ENCODE results near the gene RPL11.
"Not testable (repeated sequence)": the region's sequence is repeated elsewhere in the genome, so short reads cannot be mapped to it uniquely, and the experiment has no call there.

Gene RPL11

GRCh38 chr1:23691499-23692307, at the start of gene RPL11:
Gene RPL11 (plus strand): TSS chr1:23691806. CDS start chr1:23691824, 18 bp downstream.
- peak; percentile 94 for DNase-seq

- no peak for DNase-seq
These were observed 47.7 kb upstream of the RPL11 start for GRCh38 chr1:23643736-23644554.

- no peak for DNase-seq
These were observed 47.1 kb upstream of the RPL11 start for GRCh38 chr1:23644555-23644866.

GRCh38 chr1:23645338-23645737, 46.3 kb upstream of the RPL11 start:
- DNase-seq = no peak

- DNase-seq = no peak
These were observed 45.5 kb upstream of the RPL11 start for GRCh38 chr1:23646091-23646490.

GRCh38 chr1:23646541-23646940, 45.1 kb upstream of the RPL11 start:
- no peak for DNase-seq

GRCh38 chr1:23648576-23648975, 43.0 kb upstream of the RPL11 start:
- no peak for DNase-seq

GRCh38 chr1:23649157-23649556, 42.4 kb upstream of the RPL11 start:
- DNase-seq = not testable (repeated sequence)

GRCh38 chr1:23650344-23650990, 41.1 kb upstream of the RPL11 start:
- DNase-seq = no peak

GRCh38 chr1:23651069-23651808, 40.4 kb upstream of the RPL11 start:
- no peak for DNase-seq

GRCh38 chr1:23657659-23658275, 33.8 kb upstream of the RPL11 start:
- DNase-seq = peak; percentile 72

GRCh38 chr1:23660671-23661070, 30.9 kb upstream of the RPL11 start:
- no peak for DNase-seq

GRCh38 chr1:23661887-23662286, 29.7 kb upstream of the RPL11 start:
- DNase-seq = no peak

GRCh38 chr1:23664837-23665795, 26.5 kb upstream of the RPL11 start:
- no peak for DNase-seq

GRCh38 chr1:23667411-23667810, 24.2 kb upstream of the RPL11 start:
- no peak for DNase-seq

GRCh38 chr1:23670709-23671108, 20.9 kb upstream of the RPL11 start:
- DNase-seq = no peak

GRCh38 chr1:23673086-23673813, 18.4 kb upstream of the RPL11 start:
- no peak for DNase-seq

- no peak for DNase-seq
These were observed 11.8 kb upstream of the RPL11 start for GRCh38 chr1:23679815-23680214.

GRCh38 chr1:23682946-23683345, 8.7 kb upstream of the RPL11 start:
- DNase-seq = no peak

- DNase-seq = no peak
These were observed 7.2 kb upstream of the RPL11 start for GRCh38 chr1:23684415-23684814.

GRCh38 chr1:23685197-23685596, 6.4 kb upstream of the RPL11 start:
- not testable (repeated sequence) for DNase-seq
